ENCODE data around the gene PLPP2.

GRCh38 chr19:313988-314815 is 23.0 kb upstream of the PLPP2 start:
- TF ChIP-seq, protein P1, sequence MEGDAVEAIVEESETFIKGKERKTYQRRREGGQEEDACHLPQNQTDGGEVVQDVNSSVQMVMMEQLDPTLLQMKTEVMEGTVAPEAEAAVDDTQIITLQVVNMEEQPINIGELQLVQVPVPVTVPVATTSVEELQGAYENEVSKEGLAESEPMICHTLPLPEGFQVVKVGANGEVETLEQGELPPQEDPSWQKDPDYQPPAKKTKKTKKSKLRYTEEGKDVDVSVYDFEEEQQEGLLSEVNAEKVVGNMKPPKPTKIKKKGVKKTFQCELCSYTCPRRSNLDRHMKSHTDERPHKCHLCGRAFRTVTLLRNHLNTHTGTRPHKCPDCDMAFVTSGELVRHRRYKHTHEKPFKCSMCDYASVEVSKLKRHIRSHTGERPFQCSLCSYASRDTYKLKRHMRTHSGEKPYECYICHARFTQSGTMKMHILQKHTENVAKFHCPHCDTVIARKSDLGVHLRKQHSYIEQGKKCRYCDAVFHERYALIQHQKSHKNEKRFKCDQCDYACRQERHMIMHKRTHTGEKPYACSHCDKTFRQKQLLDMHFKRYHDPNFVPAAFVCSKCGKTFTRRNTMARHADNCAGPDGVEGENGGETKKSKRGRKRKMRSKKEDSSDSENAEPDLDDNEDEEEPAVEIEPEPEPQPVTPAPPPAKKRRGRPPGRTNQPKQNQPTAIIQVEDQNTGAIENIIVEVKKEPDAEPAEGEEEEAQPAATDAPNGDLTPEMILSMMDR (IDR thresholded peaks at IDR 0.05): no peak
- TF ChIP-seq EP300 (IDR thresholded peaks at IDR 0.05) (no peak), POLR2AphosphoS5 (IDR thresholded peaks at IDR 0.05) (no peak)

Measured in upper lobe of left lung (tissue), 4 donors.